Measurements from ENCODE around the gene PIK3CD.

The PIK3CD gene

GRCh38 chr1:9703681-9704080 lies 52.1 kb downstream of the PIK3CD start:
- DNase-seq, result no peak
- Histone ChIP-seq H2BK120ac (ENCODE audit: insufficient read depth, low read length, poor library complexity) (no peak overlapping the region), H3K27ac (ENCODE audit: low read depth, low read length) (no peak overlapping the region), H3K27me3 (ENCODE audit: insufficient read depth, low read length) (no peaks in the 10 kb centered on the region), H4K91ac (ENCODE audit: low read depth, low read length) (no peak overlapping the region), H3K18ac (ENCODE audit: low read length) (no peak overlapping the region), H3K14ac (ENCODE audit: low read length) (no peak overlapping the region), H3K4ac (ENCODE audit: low read depth, low read length) (no peak overlapping the region), H3K79me2 (ENCODE audit: control insufficient read depth, insufficient read depth, low read length, poor library complexity) (no peaks in the 10 kb centered on the region), H4K12ac (ENCODE audit: low read depth, low read length) (no peak overlapping the region), H2BK5ac (ENCODE audit: low read depth, low read length, poor library complexity) (no peak overlapping the region), H3K9ac (ENCODE audit: low read length) (no peak overlapping the region), H2AK5ac (ENCODE audit: low read length) (no peak overlapping the region), H2AFZ (ENCODE audit: insufficient read depth, low read length, poor library complexity) (no peak overlapping the region), H3K4me1 (ENCODE audit: control insufficient read depth in 1 of 2, insufficient read depth in 2 of 2, low read length in 2 of 2) (peaks cover 11 to 12% of the 10 kb centered on the region in 2 experiments), H4K8ac (ENCODE audit: low read depth, low read length) (no peak overlapping the region), H3K79me1 (ENCODE audit: low read length) (peaks cover 2% of the 10 kb centered on the region), H3K4me2 (ENCODE audit: low read length) (no peak overlapping the region), H3K23ac (ENCODE audit: low read length) (no peak overlapping the region), H2BK12ac (ENCODE audit: low read length) (no peak overlapping the region), H3K9me3 (ENCODE audit: insufficient read depth, low read depth, low read length) (no peaks in the 10 kb centered on the region), H3K36me3 (ENCODE audit: control insufficient read depth in 1 of 2, insufficient read depth in 2 of 2, low read length in 2 of 2) (no peaks in the 10 kb centered on the region), H3K4me3 (ENCODE audit: low read depth, low read length) (no peak overlapping the region)
- no CpG with 5 or more reads among the region's 3 CpGs for WGBS (ENCODE audit: extremely low coverage, insufficient coverage, insufficient read length)

- Histone ChIP-seq H3K4me1 (ENCODE audit: control insufficient read depth in 1 of 2, insufficient read depth in 2 of 2, low read length in 2 of 2) (peaks cover 6 to 7% of the 10 kb centered on the region in 2 experiments), H3K14ac (ENCODE audit: low read length) (no peak overlapping the region)
- WGBS (ENCODE audit: extremely low coverage, insufficient coverage, insufficient read length), result no CpG with 5 or more reads among the region's 8 CpGs
These were observed 54.0 kb downstream of the PIK3CD start for GRCh38 chr1:9705337-9706093.

GRCh38 chr1:9706178-9706577 lies 54.6 kb downstream of the PIK3CD start:
- no peak overlapping the region for H3K27ac ChIP-seq (ENCODE audit: low read depth, low read length)

More at GRCh38 chr1:9705337-9706093, 54.0 kb downstream of the PIK3CD start:
- Histone ChIP-seq H3K4ac (ENCODE audit: low read depth, low read length) (no peak overlapping the region), H3K23ac (ENCODE audit: low read length) (no peak overlapping the region), H3K36me3 (ENCODE audit: control insufficient read depth in 1 of 2, insufficient read depth in 2 of 2, low read length in 2 of 2) (no peaks in the 10 kb centered on the region), H3K9me3 (ENCODE audit: insufficient read depth, low read depth, low read length) (no peaks in the 10 kb centered on the region), H4K8ac (ENCODE audit: low read depth, low read length) (no peak overlapping the region), H2AFZ (ENCODE audit: insufficient read depth, low read length, poor library complexity) (no peak overlapping the region), H4K91ac (ENCODE audit: low read depth, low read length) (no peak overlapping the region), H3K27ac (ENCODE audit: low read depth, low read length) (no peak overlapping the region), H3K79me1 (ENCODE audit: low read length) (no peaks in the 10 kb centered on the region), H3K79me2 (ENCODE audit: control insufficient read depth, insufficient read depth, low read length, poor library complexity) (no peaks in the 10 kb centered on the region), H3K4me3 (ENCODE audit: low read depth, low read length) (no peak overlapping the region), H2BK120ac (ENCODE audit: insufficient read depth, low read length, poor library complexity) (no peak overlapping the region), H4K12ac (ENCODE audit: low read depth, low read length) (no peak overlapping the region), H3K27me3 (ENCODE audit: insufficient read depth, low read length) (no peaks in the 10 kb centered on the region), H2AK5ac (ENCODE audit: low read length) (no peak overlapping the region), H3K18ac (ENCODE audit: low read length) (no peak overlapping the region), H3K9ac (ENCODE audit: low read length) (no peak overlapping the region), H2BK5ac (ENCODE audit: low read depth, low read length, poor library complexity) (no peak overlapping the region), H3K4me2 (ENCODE audit: low read length) (no peak overlapping the region), H2BK12ac (ENCODE audit: low read length) (no peak overlapping the region)
- peak in 1 of 2 donors; percentile 74 for DNase-seq

GRCh38 chr1:9710037-9710436 lies 58.5 kb downstream of the PIK3CD start:
- Histone ChIP-seq H2BK12ac (ENCODE audit: low read length) (no peak overlapping the region), H3K9me3 (ENCODE audit: insufficient read depth, low read depth, low read length) (no peaks in the 10 kb centered on the region), H3K27ac (ENCODE audit: low read depth, low read length) (no peak overlapping the region), H3K14ac (ENCODE audit: low read length) (no peak overlapping the region), H2AK5ac (ENCODE audit: low read length) (no peak overlapping the region), H3K36me3 (ENCODE audit: control insufficient read depth in 1 of 2, insufficient read depth in 2 of 2, low read length in 2 of 2) (no peaks in the 10 kb centered on the region), H2BK120ac (ENCODE audit: insufficient read depth, low read length, poor library complexity) (no peak overlapping the region), H2BK5ac (ENCODE audit: low read depth, low read length, poor library complexity) (no peak overlapping the region), H4K8ac (ENCODE audit: low read depth, low read length) (no peak overlapping the region), H3K9ac (ENCODE audit: low read length) (no peak overlapping the region), H4K12ac (ENCODE audit: low read depth, low read length) (no peak overlapping the region), H3K18ac (ENCODE audit: low read length) (no peak overlapping the region), H3K4ac (ENCODE audit: low read depth, low read length) (no peak overlapping the region), H3K79me1 (ENCODE audit: low read length) (no peaks in the 10 kb centered on the region), H2AFZ (ENCODE audit: insufficient read depth, low read length, poor library complexity) (no peak overlapping the region), H3K4me1 (ENCODE audit: control insufficient read depth in 1 of 2, insufficient read depth in 2 of 2, low read length in 2 of 2) (no peaks in the 10 kb centered on the region), H3K27me3 (ENCODE audit: insufficient read depth, low read length) (no peaks in the 10 kb centered on the region), H3K79me2 (ENCODE audit: control insufficient read depth, insufficient read depth, low read length, poor library complexity) (no peaks in the 10 kb centered on the region), H3K4me2 (ENCODE audit: low read length) (no peak overlapping the region), H3K23ac (ENCODE audit: low read length) (no peak overlapping the region), H4K91ac (ENCODE audit: low read depth, low read length) (no peak overlapping the region), H3K4me3 (ENCODE audit: low read depth, low read length) (no peak overlapping the region)
- WGBS (ENCODE audit: extremely low coverage, insufficient coverage, insufficient read length), result no CpG with 5 or more reads among the region's 8 CpGs
- no peak for DNase-seq

More at GRCh38 chr1:9706178-9706577, 54.6 kb downstream of the PIK3CD start:
- no peak overlapping the region for H3K4me2 ChIP-seq (ENCODE audit: low read length)
- H2BK12ac ChIP-seq (ENCODE audit: low read length), result no peak overlapping the region
- no CpG with 5 or more reads among the region's 4 CpGs for WGBS (ENCODE audit: extremely low coverage, insufficient coverage, insufficient read length)
- no peak overlapping the region for H4K91ac ChIP-seq (ENCODE audit: low read depth, low read length)
- DNase-seq, result no peak
- H3K4ac ChIP-seq (ENCODE audit: low read depth, low read length), result no peak overlapping the region
- H2AFZ ChIP-seq (ENCODE audit: insufficient read depth, low read length, poor library complexity), result no peak overlapping the region
- H3K4me3 ChIP-seq (ENCODE audit: low read depth, low read length), result no peak overlapping the region
- H4K12ac ChIP-seq (ENCODE audit: low read depth, low read length), result no peak overlapping the region
- no peak overlapping the region for H3K23ac ChIP-seq (ENCODE audit: low read length)
- no peak overlapping the region for H2BK120ac ChIP-seq (ENCODE audit: insufficient read depth, low read length, poor library complexity)
- H3K79me1 ChIP-seq (ENCODE audit: low read length), result no peaks in the 10 kb centered on the region
- no peak overlapping the region for H4K8ac ChIP-seq (ENCODE audit: low read depth, low read length)
- no peaks in the 10 kb centered on the region for H3K27me3 ChIP-seq (ENCODE audit: insufficient read depth, low read length)
- H3K79me2 ChIP-seq (ENCODE audit: control insufficient read depth, insufficient read depth, low read length, poor library complexity), result no peaks in the 10 kb centered on the region
- H3K9me3 ChIP-seq (ENCODE audit: insufficient read depth, low read depth, low read length), result no peaks in the 10 kb centered on the region
- no peak overlapping the region for H2AK5ac ChIP-seq (ENCODE audit: low read length)
- H2BK5ac ChIP-seq (ENCODE audit: low read depth, low read length, poor library complexity), result no peak overlapping the region
- H3K9ac ChIP-seq (ENCODE audit: low read length), result no peak overlapping the region
- H3K18ac ChIP-seq (ENCODE audit: low read length), result no peak overlapping the region
- peaks cover 0 to under 1% of the 10 kb centered on the region in 2 experiments for H3K4me1 ChIP-seq (ENCODE audit: control insufficient read depth in 1 of 2, insufficient read depth in 2 of 2, low read length in 2 of 2)
- H3K36me3 ChIP-seq (ENCODE audit: control insufficient read depth in 1 of 2, insufficient read depth in 2 of 2, low read length in 2 of 2), result no peaks in the 10 kb centered on the region
- H3K14ac ChIP-seq (ENCODE audit: low read length), result no peak overlapping the region
